Measurements from ENCODE around the gene HYAL2.

Gene HYAL2

GRCh38 chr3:50364573-50365079, 42.1 kb upstream of the HYAL2 start:
- TF ChIP-seq CTCF (IDR thresholded peaks at IDR 0.05; ENCODE audit: low read depth, low read length) = no peak
- DNase-seq (ENCODE audit: extremely low read depth, low read depth) = no peak

GRCh38 chr3:50359760-50360110, 37.2 kb upstream of the HYAL2 start:
- TF ChIP-seq CTCF (IDR thresholded peaks at IDR 0.05; ENCODE audit: low read depth, low read length) = no peak
- no peak for DNase-seq (ENCODE audit: extremely low read depth, low read depth)

DNA sequence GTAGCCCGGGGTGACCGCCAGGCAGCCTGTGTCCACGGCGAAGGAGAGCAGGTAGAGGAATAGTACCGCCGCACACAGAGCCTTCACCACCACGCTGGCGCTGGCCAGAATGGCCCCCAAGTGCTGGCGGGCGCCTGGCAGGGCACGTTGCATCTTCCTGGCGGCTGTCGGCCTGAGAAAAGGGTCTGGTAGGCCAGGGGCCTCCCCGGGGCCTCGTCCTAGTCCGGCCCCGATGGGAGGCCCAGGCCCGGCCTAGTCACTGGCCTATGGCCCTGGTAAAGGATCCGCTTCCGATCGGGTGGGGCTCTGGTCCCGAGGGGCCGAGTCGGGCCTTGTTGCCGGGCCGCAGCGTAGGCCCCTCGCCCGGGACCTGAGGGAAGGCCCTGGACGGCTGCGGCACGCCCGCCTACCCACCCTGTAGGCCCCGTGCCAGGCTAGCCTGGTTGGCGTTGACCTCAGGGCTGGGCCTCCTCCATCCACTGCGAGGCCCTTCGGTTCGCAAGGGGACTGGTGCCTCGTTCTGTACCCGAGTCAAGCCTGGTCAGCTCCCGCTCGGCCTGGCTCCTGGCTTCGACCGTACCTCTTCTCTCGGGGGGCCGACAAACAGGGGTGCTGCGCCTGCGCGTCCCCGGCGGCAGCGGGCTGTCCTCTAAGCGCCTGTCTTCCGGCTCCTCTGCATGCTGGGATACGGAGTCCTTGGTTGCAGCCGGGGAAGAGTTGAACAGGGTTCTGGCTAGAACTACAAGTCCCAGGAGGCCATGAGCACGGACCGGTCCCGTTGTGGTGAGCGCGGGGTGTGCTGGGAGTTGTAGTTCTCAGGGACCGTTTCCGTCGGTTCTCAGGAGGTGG, 36.6 kb upstream of the HYAL2 start, which contains the start of gene TMEM115:
TSS of gene TMEM115 (minus strand) at position 611 of the 849 bp plus-strand sequence. CDS start at position 153, 458 bp downstream.
- DNase-seq (ENCODE audit: extremely low read depth, low read depth) = peak; percentile 96
- no peak for TF ChIP-seq CTCF (IDR thresholded peaks at IDR 0.05; ENCODE audit: low read depth, low read length)

- no peak for TF ChIP-seq CTCF (IDR thresholded peaks at IDR 0.05; ENCODE audit: low read depth, low read length)
Measured at GRCh38 chr3:50358355-50358910, 35.9 kb upstream of the HYAL2 start.

GRCh38 chr3:50357481-50357880, 34.9 kb upstream of the HYAL2 start:
- TF ChIP-seq CTCF (IDR thresholded peaks at IDR 0.05; ENCODE audit: low read depth, low read length) = no peak

More at GRCh38 chr3:50358355-50358910, 35.9 kb upstream of the HYAL2 start:
- DNase-seq (ENCODE audit: extremely low read depth, low read depth) = no peak

GRCh38 chr3:50356553-50356952, 34.0 kb upstream of the HYAL2 start:
- DNase-seq (ENCODE audit: extremely low read depth, low read depth) = no peak
- no peak for TF ChIP-seq CTCF (IDR thresholded peaks at IDR 0.05; ENCODE audit: low read depth, low read length)

More at GRCh38 chr3:50357481-50357880, 34.9 kb upstream of the HYAL2 start:
- DNase-seq (ENCODE audit: extremely low read depth, low read depth) = no peak
